Stimulated activated effector memory CD8-positive, alpha-beta T cell treated with anti-CD3 and anti-CD28 coated beads, Interleukin-12 subunit alpha, Interleukin-12 subunit beta, amount 100 ng/mL, for 72 hours (primary cell): Measurements from ENCODE around the gene NBAS.
"Not testable (repeated sequence)": the region's sequence is repeated elsewhere in the genome, so short reads cannot be mapped to it uniquely, and the experiment has no call there.

ENCODE experiments used
- ATAC-seq: fragments of 150-1000 bp; cut with Tn5 transposase; 2 replicates; pipeline ENCODE4 v1.10.0; 2021
- DNase-seq, 2 donors: peaks; one replicate each; pipeline ENCODE4 v3.0.0; 2021 to 2022; ENCODE audit warnings: low spot score in 2 of 2
- H3K27ac Mint-ChIP-seq: one replicate; pipeline ENCODE4 v1.8.0; 2022; ENCODE audit warnings: mild to moderate bottlenecking, mixed read lengths
- H3K36me3 Mint-ChIP-seq: one replicate; pipeline ENCODE4 v1.8.0; 2022; ENCODE audit warnings: mild to moderate bottlenecking, mixed read lengths
- H3K4me1 Mint-ChIP-seq: one replicate; pipeline ENCODE4 v1.8.0; 2022; ENCODE audit warnings: mixed read lengths
- H3K4me3 Mint-ChIP-seq: one replicate; pipeline ENCODE4 v1.8.0; 2022; ENCODE audit warnings: mild to moderate bottlenecking, mixed read lengths
- H3K9me3 Mint-ChIP-seq: one replicate; pipeline ENCODE4 v1.8.0; 2022; ENCODE audit warnings: mixed read lengths

NBAS gene

DNA sequence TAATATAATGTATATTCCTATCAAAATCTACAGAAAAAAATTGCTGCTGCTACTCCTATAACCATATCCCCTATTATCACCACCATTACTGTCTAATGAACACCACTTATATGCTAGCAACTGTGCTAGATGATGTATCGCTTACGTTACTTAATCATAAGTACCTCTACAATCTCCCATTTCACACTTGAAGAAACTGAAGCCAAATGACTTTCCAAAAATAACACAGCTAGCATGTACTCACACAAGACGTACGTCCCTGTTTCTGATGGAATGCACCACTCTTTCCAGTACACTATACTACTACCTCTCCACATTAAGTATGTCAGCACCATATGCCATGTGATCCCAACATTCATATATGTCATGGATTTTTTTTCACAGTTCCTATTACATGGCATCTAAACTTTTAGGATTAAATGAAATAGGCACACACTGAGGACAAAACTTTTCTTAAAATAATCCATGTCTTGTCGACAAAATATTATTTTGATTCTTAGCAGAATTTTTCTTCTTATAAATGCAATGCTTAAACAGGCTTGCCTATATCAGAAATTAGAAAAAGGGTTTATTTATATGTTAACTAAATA lies 112.8 kb downstream of the NBAS start:
- Mint-ChIP-seq H3K4me3 (no peak overlapping the region), H3K36me3 (peaks cover 16% of the 10 kb centered on the region)
- DNase-seq = no peak

DNA sequence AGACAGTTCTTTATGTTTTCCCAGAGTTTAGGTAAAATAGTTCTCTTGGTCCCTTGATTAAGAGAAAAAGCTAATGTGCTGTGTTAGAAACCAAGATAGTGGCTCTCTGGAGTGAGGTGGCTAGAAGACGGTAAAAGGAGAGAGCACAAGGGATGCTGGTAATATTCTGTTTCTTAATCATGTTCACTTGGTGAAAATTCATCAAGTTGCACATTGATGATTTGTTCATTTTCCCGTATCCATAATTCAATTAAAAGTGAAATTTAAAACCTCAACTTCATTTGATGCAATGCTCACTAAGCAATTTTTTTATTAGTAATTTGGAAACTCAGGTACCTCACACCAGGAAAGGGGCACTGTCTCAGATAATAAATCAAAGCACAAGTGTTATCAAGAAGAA lies 113.8 kb downstream of the NBAS start:
- ATAC-seq (no peak), DNase-seq (no peak)
- H3K27ac Mint-ChIP-seq = no peak overlapping the region
- H3K4me1 Mint-ChIP-seq = no peaks in the 10 kb centered on the region
- no peak overlapping the region for H3K4me3 Mint-ChIP-seq
- peaks cover 16% of the 10 kb centered on the region for H3K36me3 Mint-ChIP-seq
- peaks cover 4% of the 10 kb centered on the region for H3K9me3 Mint-ChIP-seq

More for the DNA sequence above, 112.8 kb downstream of the NBAS start:
- H3K4me1 Mint-ChIP-seq = no peaks in the 10 kb centered on the region
- peaks cover 4% of the 10 kb centered on the region for H3K9me3 Mint-ChIP-seq
- ATAC-seq = no peak
- no peak overlapping the region for H3K27ac Mint-ChIP-seq

GRCh38 chr2:15446961-15447360 lies 114.2 kb downstream of the NBAS start:
- Mint-ChIP-seq H3K4me3 (no peak overlapping the region), H3K36me3 (peaks cover 15% of the 10 kb centered on the region), H3K9me3 (peaks cover 4% of the 10 kb centered on the region), H3K27ac (no peak overlapping the region), H3K4me1 (no peaks in the 10 kb centered on the region)
- DNase-seq (no peak), ATAC-seq (no peak)

DNA sequence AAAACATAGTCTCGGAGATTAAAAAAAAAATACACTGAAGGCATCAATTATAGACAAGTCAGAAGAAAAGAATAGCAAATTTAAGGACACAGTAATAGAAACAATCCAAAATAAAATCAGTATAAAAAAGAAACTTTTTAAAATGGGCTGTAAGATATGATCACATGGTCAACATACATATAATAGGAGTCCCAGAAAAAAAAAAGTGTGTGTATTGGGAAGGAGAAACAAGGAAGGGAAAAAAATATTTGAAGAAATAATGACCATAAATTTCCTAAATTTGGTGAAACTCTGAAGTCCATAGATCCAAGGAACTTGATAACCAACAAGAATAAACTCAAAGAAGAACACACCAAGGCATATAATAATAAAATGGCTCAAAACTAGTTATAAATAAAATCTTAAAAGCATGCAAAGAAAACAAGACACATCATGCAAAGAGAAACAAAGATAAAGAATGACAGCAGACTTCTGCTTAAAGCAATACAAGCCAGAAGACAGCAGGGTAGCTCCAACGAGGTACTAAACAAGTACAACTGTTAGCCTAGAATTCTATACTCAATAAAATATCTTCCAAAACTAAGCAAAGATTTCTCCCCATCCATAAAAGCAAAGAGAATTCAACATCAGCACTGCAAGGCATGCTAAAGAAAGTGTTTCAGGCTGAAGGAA lies 115.1 kb downstream of the NBAS start:
- H3K9me3 Mint-ChIP-seq = peaks cover 4% of the 10 kb centered on the region
- ATAC-seq = no peak
- H3K36me3 Mint-ChIP-seq = peaks cover 10% of the 10 kb centered on the region
- no peak for DNase-seq
- no peak overlapping the region for H3K27ac Mint-ChIP-seq
- no peak overlapping the region for H3K4me3 Mint-ChIP-seq
- no peaks in the 10 kb centered on the region for H3K4me1 Mint-ChIP-seq

DNA sequence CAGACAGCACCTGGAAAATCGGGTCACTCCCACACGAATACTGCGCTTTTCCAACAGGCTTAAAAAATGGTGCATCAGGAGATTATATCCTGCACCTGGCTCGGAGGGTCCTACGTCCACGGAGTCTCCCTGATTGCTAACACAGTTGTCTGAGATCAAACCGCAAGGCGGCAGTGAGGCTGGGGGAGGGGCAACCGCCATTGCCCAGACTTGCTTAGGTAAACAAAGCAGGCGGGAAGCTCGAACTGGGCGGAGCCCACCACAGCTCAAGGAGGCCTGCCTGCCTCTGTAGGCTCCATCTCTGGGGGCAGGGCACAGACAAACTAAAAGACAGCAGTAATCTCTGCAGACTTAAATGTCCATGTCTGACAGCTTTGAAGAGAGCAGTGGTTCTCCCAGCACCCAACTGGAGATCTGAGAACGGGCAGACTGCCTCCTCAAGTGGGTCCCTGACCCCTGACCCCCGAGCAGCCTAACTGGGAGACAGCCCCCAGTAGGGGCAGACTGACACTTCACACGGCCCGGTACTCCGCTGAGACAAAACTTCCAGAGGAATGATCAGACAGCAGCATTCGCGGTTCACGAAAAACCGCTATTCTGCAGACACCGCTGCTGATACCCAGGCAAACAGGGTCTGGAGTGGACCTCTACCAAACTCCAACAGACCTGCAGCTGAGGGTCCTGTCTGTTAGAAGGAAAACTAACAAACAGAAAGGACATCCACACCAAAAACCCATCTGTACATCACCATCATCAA lies 121.2 kb downstream of the NBAS start:
- DNase-seq, ATAC-seq, H3K9me3 Mint-ChIP-seq, H3K4me3 Mint-ChIP-seq, H3K36me3 Mint-ChIP-seq, H3K27ac Mint-ChIP-seq, H3K4me1 Mint-ChIP-seq: not testable (repeated sequence)

DNA sequence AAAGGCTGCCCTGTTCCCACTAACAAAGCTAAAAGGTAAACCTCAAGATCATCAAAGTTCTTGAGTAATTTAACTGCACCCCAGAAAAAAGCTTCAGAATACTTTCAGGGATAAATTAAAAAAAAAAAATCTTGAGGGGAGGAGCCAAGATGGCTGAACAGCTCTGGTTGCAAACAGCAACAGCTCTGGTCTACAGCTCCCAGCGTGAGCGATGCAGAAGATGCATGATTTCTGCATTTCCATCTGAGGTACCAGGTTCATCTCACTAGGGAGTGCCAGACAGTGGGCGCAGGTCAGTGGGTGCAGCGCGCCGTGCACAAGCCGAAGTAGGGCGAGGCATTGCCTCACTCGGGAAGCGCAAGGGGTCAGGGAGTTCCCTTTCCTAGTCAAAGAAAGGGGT lies 121.8 kb downstream of the NBAS start:
- not testable (repeated sequence) for H3K36me3 Mint-ChIP-seq, H3K4me3 Mint-ChIP-seq, H3K9me3 Mint-ChIP-seq, DNase-seq, ATAC-seq, H3K4me1 Mint-ChIP-seq, H3K27ac Mint-ChIP-seq

DNA sequence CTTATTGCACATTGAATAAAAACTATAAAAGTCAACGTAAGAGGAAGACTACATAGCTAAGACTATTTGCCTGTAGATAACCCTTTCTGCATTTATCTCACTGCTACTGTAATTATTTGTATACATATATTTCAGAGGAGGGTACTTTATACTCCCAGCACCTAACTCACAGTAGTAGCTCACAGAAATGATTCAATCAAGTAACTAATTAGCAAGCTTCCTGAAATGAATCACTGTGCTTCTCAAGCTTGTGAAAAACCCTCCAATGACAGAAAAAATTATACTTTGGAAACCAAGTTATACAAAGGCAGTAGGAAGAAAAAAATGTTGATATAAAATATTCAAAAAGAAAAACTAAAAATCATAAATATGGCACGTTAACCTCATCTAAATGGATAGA lies 124.9 kb downstream of the NBAS start:
- no peak overlapping the region for H3K27ac Mint-ChIP-seq

DNA sequence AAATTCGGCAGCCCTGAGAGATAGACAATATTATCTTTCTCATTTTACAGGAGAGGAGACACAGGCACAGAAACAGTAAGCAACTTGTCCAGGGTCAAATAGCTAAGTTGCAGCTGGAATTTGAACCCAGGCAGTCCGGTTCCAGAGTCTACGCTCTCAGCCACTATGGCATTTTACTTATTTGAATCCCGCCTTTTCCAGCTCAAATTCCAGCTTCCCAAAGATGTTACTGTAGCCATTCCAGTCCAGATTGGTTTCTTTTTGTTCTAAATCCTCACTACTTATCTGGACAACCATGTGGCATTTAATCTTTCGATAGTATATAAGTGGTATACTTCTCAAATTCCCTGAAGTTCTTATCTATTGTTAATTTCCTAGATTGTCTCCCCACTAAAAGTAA lies 125.7 kb downstream of the NBAS start:
- Mint-ChIP-seq H3K27ac (no peak overlapping the region), H3K4me1 (peaks cover 7% of the 10 kb centered on the region), H3K36me3 (peaks cover 12% of the 10 kb centered on the region), H3K4me3 (no peak overlapping the region), H3K9me3 (no peaks in the 10 kb centered on the region)
- DNase-seq (no peak), ATAC-seq (no peak)

More for the DNA sequence above, 124.9 kb downstream of the NBAS start:
- Mint-ChIP-seq H3K4me1 (peaks cover 7% of the 10 kb centered on the region), H3K36me3 (peaks cover 12% of the 10 kb centered on the region), H3K9me3 (no peaks in the 10 kb centered on the region), H3K4me3 (no peak overlapping the region)
- ATAC-seq (peak; percentile 51), DNase-seq (no peak)

DNA sequence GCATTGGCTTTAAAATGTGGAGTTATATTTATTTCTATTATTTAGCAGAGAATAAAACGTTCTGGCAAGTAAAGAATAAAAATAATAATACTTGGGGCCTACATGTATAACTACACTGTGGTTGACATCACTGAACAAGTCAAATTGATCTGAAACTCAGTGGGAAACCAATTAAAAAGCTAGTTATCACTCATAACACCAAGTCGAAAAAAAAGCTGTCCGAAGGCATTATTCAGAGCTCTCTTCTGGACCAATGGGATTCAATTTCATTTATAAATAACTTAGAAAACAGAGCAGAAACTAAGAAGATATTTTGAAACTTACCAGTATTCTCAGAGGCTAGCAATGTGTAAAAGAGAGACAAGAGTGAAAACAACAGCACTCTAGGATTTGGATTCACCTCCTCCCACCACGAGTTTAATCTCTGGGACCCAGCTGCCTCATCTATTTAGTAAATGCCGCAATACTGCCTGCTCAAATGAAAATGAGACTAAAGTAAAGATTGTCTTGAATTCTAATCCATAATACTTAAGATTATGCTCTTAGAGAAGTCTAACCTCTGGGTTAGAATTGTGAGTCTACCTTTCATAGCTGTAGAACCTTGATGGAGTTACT lies 128.4 kb downstream of the NBAS start:
- Mint-ChIP-seq H3K4me1 (no peaks in the 10 kb centered on the region), H3K9me3 (no peaks in the 10 kb centered on the region), H3K27ac (no peak overlapping the region), H3K4me3 (no peak overlapping the region), H3K36me3 (peaks cover 12% of the 10 kb centered on the region)
- no peak for DNase-seq
- peak; percentile 57 for ATAC-seq

- ATAC-seq = no peak
- H3K4me1 Mint-ChIP-seq = no peaks in the 10 kb centered on the region
- no peak overlapping the region for H3K27ac Mint-ChIP-seq
- H3K4me3 Mint-ChIP-seq = no peak overlapping the region
- no peak for DNase-seq
- peaks cover 23% of the 10 kb centered on the region for H3K36me3 Mint-ChIP-seq
- no peaks in the 10 kb centered on the region for H3K9me3 Mint-ChIP-seq
These were observed 132.1 kb downstream of the NBAS start for GRCh38 chr2:15429032-15429431.

- no peak for DNase-seq
- peaks cover 24% of the 10 kb centered on the region for H3K36me3 Mint-ChIP-seq
- no peak overlapping the region for H3K4me3 Mint-ChIP-seq
These were observed 133.1 kb downstream of the NBAS start for GRCh38 chr2:15427987-15428386.

GRCh38 chr2:15426606-15427005 lies 134.5 kb downstream of the NBAS start:
- Mint-ChIP-seq H3K36me3 (peaks cover 24% of the 10 kb centered on the region), H3K9me3 (no peaks in the 10 kb centered on the region), H3K4me1 (no peaks in the 10 kb centered on the region), H3K4me3 (no peak overlapping the region), H3K27ac (no peak overlapping the region)
- ATAC-seq = no peak
- no peak for DNase-seq

More at GRCh38 chr2:15427987-15428386, 133.1 kb downstream of the NBAS start:
- no peak for ATAC-seq
- Mint-ChIP-seq H3K9me3 (no peaks in the 10 kb centered on the region), H3K27ac (no peak overlapping the region), H3K4me1 (no peaks in the 10 kb centered on the region)

GRCh38 chr2:15425712-15426111 lies 135.4 kb downstream of the NBAS start:
- Mint-ChIP-seq H3K9me3 (no peaks in the 10 kb centered on the region), H3K4me3 (no peak overlapping the region), H3K36me3 (peaks cover 25% of the 10 kb centered on the region), H3K27ac (no peak overlapping the region), H3K4me1 (no peaks in the 10 kb centered on the region)
- DNase-seq (no peak), ATAC-seq (no peak)

GRCh38 chr2:15421753-15422152 lies 139.4 kb downstream of the NBAS start:
- no peaks in the 10 kb centered on the region for H3K9me3 Mint-ChIP-seq
- DNase-seq (no peak), ATAC-seq (no peak)
- H3K27ac Mint-ChIP-seq = no peak overlapping the region
- H3K4me3 Mint-ChIP-seq = no peak overlapping the region
- H3K36me3 Mint-ChIP-seq = peaks cover 32% of the 10 kb centered on the region
- no peaks in the 10 kb centered on the region for H3K4me1 Mint-ChIP-seq

- no peak overlapping the region for H3K4me3 Mint-ChIP-seq
- ATAC-seq = peak; percentile 68
- no peaks in the 10 kb centered on the region for H3K9me3 Mint-ChIP-seq
- H3K36me3 Mint-ChIP-seq = peaks cover 42% of the 10 kb centered on the region
- no peaks in the 10 kb centered on the region for H3K4me1 Mint-ChIP-seq
- DNase-seq = no peak
- no peak overlapping the region for H3K27ac Mint-ChIP-seq
These were observed 145.4 kb downstream of the NBAS start for GRCh38 chr2:15415748-15416147.
